ENCODE data around the gene MRS2. TPM values are rescaled to one million over a fixed set of nuclear protein-coding genes. Genes with fewer than 3 reads are reported as not detected.

The MRS2 gene
- total RNA-seq, 4 donors from 2014 or later, result 20.8 to 30.5 (median 27.4) TPM

GRCh38 chr6:24441599-24441904, 38.8 kb downstream of the MRS2 start:
- Histone ChIP-seq H3K9me3 (no peaks in the 10 kb centered on the region), H3K4me3 (no peak overlapping the region), H3K4me1 (no peaks in the 10 kb centered on the region), H3K27ac (no peak overlapping the region), H3K27me3 (no peaks in the 10 kb centered on the region), H3K36me3 (no peaks in the 10 kb centered on the region)
- DNase-seq, result no peak
- no peak for TF ChIP-seq POLR2A (IDR thresholded peaks at IDR 0.05)
- no peak for TF ChIP-seq CTCF (IDR thresholded peaks at IDR 0.05)

- no peak overlapping the region for H3K27ac ChIP-seq
- no peaks in the 10 kb centered on the region for H3K36me3 ChIP-seq
- no peak overlapping the region for H3K4me3 ChIP-seq
- TF ChIP-seq CTCF (IDR thresholded peaks at IDR 0.05), result no peak
- H3K9me3 ChIP-seq, result no peaks in the 10 kb centered on the region
- DNase-seq, result no peak
- H3K4me1 ChIP-seq, result no peaks in the 10 kb centered on the region
- H3K27me3 ChIP-seq, result no peaks in the 10 kb centered on the region
Measured at GRCh38 chr6:24444588-24444987, 41.9 kb downstream of the MRS2 start.

- Histone ChIP-seq H3K27ac (no peak overlapping the region), H3K27me3 (no peaks in the 10 kb centered on the region), H3K4me1 (no peaks in the 10 kb centered on the region), H3K9me3 (no peaks in the 10 kb centered on the region), H3K4me3 (no peak overlapping the region), H3K36me3 (no peaks in the 10 kb centered on the region)
- no peak for DNase-seq
- no peak for TF ChIP-seq CTCF (IDR thresholded peaks at IDR 0.05)
- TF ChIP-seq POLR2A (IDR thresholded peaks at IDR 0.05), result no peak
Measured at GRCh38 chr6:24445704-24446103, 43.0 kb downstream of the MRS2 start.

GRCh38 chr6:24446670-24447069, 43.9 kb downstream of the MRS2 start:
- Histone ChIP-seq H3K4me3 (no peak overlapping the region), H3K27me3 (no peaks in the 10 kb centered on the region), H3K27ac (no peak overlapping the region), H3K36me3 (no peaks in the 10 kb centered on the region), H3K9me3 (no peaks in the 10 kb centered on the region), H3K4me1 (no peaks in the 10 kb centered on the region)
- no peak for TF ChIP-seq POLR2A (IDR thresholded peaks at IDR 0.05)
- no peak for TF ChIP-seq CTCF (IDR thresholded peaks at IDR 0.05)
- no peak for DNase-seq

GRCh38 chr6:24448396-24448795, 45.7 kb downstream of the MRS2 start:
- H3K36me3 ChIP-seq, result no peaks in the 10 kb centered on the region
- H3K27me3 ChIP-seq, result no peaks in the 10 kb centered on the region
- TF ChIP-seq CTCF (IDR thresholded peaks at IDR 0.05), result no peak
- no peak for TF ChIP-seq POLR2A (IDR thresholded peaks at IDR 0.05)
- no peak for DNase-seq
- H3K4me3 ChIP-seq, result no peak overlapping the region
- no peaks in the 10 kb centered on the region for H3K9me3 ChIP-seq
- no peak overlapping the region for H3K27ac ChIP-seq
- no peaks in the 10 kb centered on the region for H3K4me1 ChIP-seq

- TF ChIP-seq CTCF (IDR thresholded peaks at IDR 0.05) (no peak), POLR2A (IDR thresholded peaks at IDR 0.05) (no peak)
- no peak for DNase-seq
- no peaks in the 10 kb centered on the region for H3K36me3 ChIP-seq
- no peaks in the 10 kb centered on the region for H3K4me1 ChIP-seq
- no peaks in the 10 kb centered on the region for H3K9me3 ChIP-seq
- no peak overlapping the region for H3K4me3 ChIP-seq
- no peak overlapping the region for H3K27ac ChIP-seq
- no peaks in the 10 kb centered on the region for H3K27me3 ChIP-seq
Measured at GRCh38 chr6:24448828-24449525, 46.2 kb downstream of the MRS2 start.

All from Peyer's patch (tissue), 4 donors.